SK-N-SH (cell line): ENCODE measurements around the gene FMN2. TPM values are rescaled to one million over a fixed set of nuclear protein-coding genes. Genes with fewer than 3 reads are reported as not detected.

ENCODE experiments used
- CTCF ChIA-PET: fragments of 300-600, 350-600 bp; formaldehyde crosslinking; extraction: SDS; loops from one replicate; lab custom pipeline; 2021; lab: Yijun Ruan, JAX
- POLR2A ChIA-PET: fragments of 350-600 bp; sonication (Branson Sonifier 250); formaldehyde crosslinking; extraction: SDS; loops from one replicate; lab custom pipeline; 2020; ENCODE audit warnings: antibody characterized with exemption, inconsistent platforms; lab: Yijun Ruan, JAX
- DNase-seq: peaks from one replicate; pipeline ENCODE4 v3.0.0; 2012
- H2AFZ ChIP-seq: fragments of 200-600 bp; sonication (generic); 2 replicates; pipeline ENCODE4 v1.8.1; 2016; ENCODE audit warnings: antibody characterized with exemption, mild to moderate bottlenecking, low read depth
- H3F3A ChIP-seq: fragments of 200-600 bp; sonication (generic); replicated peaks from 2 replicates; pipeline ENCODE3; 2016; ENCODE audit warnings: antibody characterized with exemption, mild to moderate bottlenecking; ENCODE audit not compliant: insufficient read depth
- H3K27ac ChIP-seq, 2 experiments: fragments of 200-500 bp in 1 of 2; fragments of 200-600 bp in 1 of 2; sonication (Bioruptor generic) in 1 of 2; sonication (generic), shearing (Covaris generic) in 1 of 2; 2 replicates each; pipeline versions ENCODE4 v1.5.1 to v1.6.1; 2014 to 2016; ENCODE audit warnings: low read depth in 2 of 2, inconsistent platforms in 1 of 2, low read length in 1 of 2, mild to moderate bottlenecking in 1 of 2, mixed read lengths in 1 of 2
- H3K27me3 ChIP-seq: fragments of 200-600 bp; sonication (generic), shearing (Covaris generic); 2 replicates; pipeline ENCODE4 v1.6.1; 2016; ENCODE audit warnings: mixed run types; ENCODE audit not compliant: insufficient read depth
- H3K36me3 ChIP-seq, 2 experiments: fragments of 200-500 bp in 1 of 2; fragments of 200-600 bp in 1 of 2; sonication (Bioruptor generic) in 1 of 2; sonication (generic) in 1 of 2; replicated peaks in 1 of 2; 2 replicates each; pipeline versions ENCODE3 to v1.5.1; 2014 to 2016; ENCODE audit warnings: low read length in 1 of 2, mild to moderate bottlenecking in 1 of 2; ENCODE audit not compliant: insufficient read depth in 2 of 2, control insufficient read depth in 1 of 2
- H3K4me1 ChIP-seq, 2 experiments: fragments of 200-500 bp in 1 of 2; fragments of 200-600 bp in 1 of 2; sonication (Bioruptor generic) in 1 of 2; sonication (generic), shearing (Covaris generic) in 1 of 2; 2 replicates each; pipeline versions ENCODE4 v1.5.1 to v1.6.1; 2014 to 2016; ENCODE audit warnings: low read depth in 1 of 2, low read length in 1 of 2, mixed run types in 1 of 2; ENCODE audit not compliant: insufficient read depth in 2 of 2, control insufficient read depth in 1 of 2
- H3K4me2 ChIP-seq: fragments of 200-600 bp; sonication (generic), shearing (Covaris generic); 2 replicates; pipeline ENCODE4 v1.6.1; 2017; ENCODE audit warnings: mixed run types
- H3K4me3 ChIP-seq, 2 experiments: fragments of 200-500 bp in 1 of 2; fragments of 200-600 bp in 1 of 2; sonication (Bioruptor generic) in 1 of 2; sonication (generic), shearing (Covaris generic) in 1 of 2; 2 replicates each; pipeline versions ENCODE4 v1.5.1 to v1.8.1; 2014 to 2016; ENCODE audit warnings: low read depth in 2 of 2, inconsistent platforms in 1 of 2, low read length in 1 of 2, mild to moderate bottlenecking in 1 of 2, mixed read lengths in 1 of 2, moderate library complexity in 1 of 2
- H3K79me2 ChIP-seq: fragments of 200-600 bp; sonication (generic); 2 replicates; pipeline ENCODE4 v1.8.1; 2017; ENCODE audit warnings: mild to moderate bottlenecking; ENCODE audit not compliant: insufficient read depth
- H3K9ac ChIP-seq: fragments of 200-600 bp; sonication (generic); 2 replicates; pipeline ENCODE4 v1.6.1; 2017; ENCODE audit warnings: mixed run types
- H3K9me2 ChIP-seq: fragments of 200-600 bp; sonication (generic); 2 replicates; pipeline ENCODE4 v1.6.1; 2017; ENCODE audit warnings: mixed run types
- H3K9me3 ChIP-seq: fragments of 200-600 bp; sonication (generic); 2 replicates; pipeline ENCODE4 v1.6.1; 2017; ENCODE audit warnings: mixed run types, mild to moderate bottlenecking, moderate library complexity
- H4K20me1 ChIP-seq: fragments of 200-600 bp; sonication (generic); 2 replicates; pipeline ENCODE4 v1.6.1; 2017; ENCODE audit warnings: mild to moderate bottlenecking, mixed run types; ENCODE audit not compliant: insufficient read depth
- CHD2 ChIP-seq: fragments of 150-350 bp; IDR thresholded peaks from 2 replicates; pipeline ENCODE4 v1.6.1; 2018; ENCODE audit warnings: low read length; ENCODE audit not compliant: partially characterized antibody
- ELF1 ChIP-seq: IDR thresholded peaks from 2 replicates; pipeline ENCODE4 v1.4.0; 2012
- EP300 ChIP-seq, 2 experiments: IDR thresholded peaks; 2 replicates each; pipeline versions ENCODE4 v1.4.0 to v1.6.1; 2012; ENCODE audit warnings: borderline replicate concordance in 1 of 2, low read depth in 1 of 2, low read length in 1 of 2
- FOXM1 ChIP-seq: IDR thresholded peaks from 2 replicates; pipeline ENCODE4 v1.4.0; 2012; ENCODE audit warnings: low read depth, mild to moderate bottlenecking
- GATA2 ChIP-seq: sonication (generic); formaldehyde crosslinking; IDR thresholded peaks from 2 replicates; pipeline ENCODE4 v1.5.0; 2020; ENCODE audit warnings: mild to moderate bottlenecking, missing genetic modification reagents
- MEF2A ChIP-seq: IDR thresholded peaks from 2 replicates; pipeline ENCODE4 v1.4.0; 2012; ENCODE audit warnings: low read depth, borderline replicate concordance
- MXI1 ChIP-seq: IDR thresholded peaks from 2 replicates; pipeline ENCODE4 v1.6.1; 2012; ENCODE audit warnings: mild to moderate bottlenecking, low read depth, low read length, improper control_type of control experiment
- NFIC ChIP-seq: IDR thresholded peaks from 2 replicates; pipeline ENCODE4 v1.4.0; 2012; ENCODE audit warnings: borderline replicate concordance
- NRF1 ChIP-seq: IDR thresholded peaks from 2 replicates; pipeline ENCODE4 v1.6.1; 2012; ENCODE audit warnings: low read depth, mild to moderate bottlenecking, low read length
- RAD21 ChIP-seq: IDR thresholded peaks from 2 replicates; pipeline ENCODE4 v1.6.1; 2012; ENCODE audit warnings: mild to moderate bottlenecking, low read length
- RXRA ChIP-seq: IDR thresholded peaks from 2 replicates; pipeline ENCODE4 v1.4.0; 2012; ENCODE audit warnings: low read depth, mild to moderate bottlenecking, borderline replicate concordance
- TEAD4 ChIP-seq: IDR thresholded peaks from 2 replicates; pipeline ENCODE4 v1.4.0; 2012; ENCODE audit warnings: mild to moderate bottlenecking, borderline replicate concordance; ENCODE audit not compliant: insufficient read depth
- YY1 ChIP-seq: IDR thresholded peaks from 2 replicates; pipeline ENCODE4 v1.4.0; 2012; ENCODE audit warnings: low read depth, mild to moderate bottlenecking
- WGBS: methylation state at CpG from one replicate; pipeline ENCODE4 v1.1.6; 2017; ENCODE audit warnings: low lambda C conversion rate; 5-methylcytosine and 5-hydroxymethylcytosine counted together
- polyA plus RNA-seq, 3 experiments: library from polyadenylated mRNA; depleted of rRNA; stranded (reverse); fragments of >200 nt; gene quantifications; 2 replicates each; pipeline ENCODE4 v1.2.3, GENCODE V29; 2012
- TF ChIP-seq, protein P1 (sequence below): fragments of 150-350 bp; IDR thresholded peaks from 2 replicates; pipeline ENCODE4 v1.6.1; 2016; ENCODE audit warnings: mild to moderate bottlenecking, low read depth, low read length
- TF ChIP-seq, protein P2 (sequence below): fragments of 200-600 bp; sonication (generic); IDR thresholded peaks from 2 replicates; pipeline ENCODE4 v1.6.1; 2017; ENCODE audit warnings: antibody characterized with exemption, mild to moderate bottlenecking, moderate library complexity
- TF ChIP-seq, protein P3 (sequence below): IDR thresholded peaks from 2 replicates; pipeline ENCODE4; 2012

Gene FMN2
- polyA plus RNA-seq, 1 of the 3 experiments (the other 2 are of a cell fraction) = 7.2 TPM

DNA sequence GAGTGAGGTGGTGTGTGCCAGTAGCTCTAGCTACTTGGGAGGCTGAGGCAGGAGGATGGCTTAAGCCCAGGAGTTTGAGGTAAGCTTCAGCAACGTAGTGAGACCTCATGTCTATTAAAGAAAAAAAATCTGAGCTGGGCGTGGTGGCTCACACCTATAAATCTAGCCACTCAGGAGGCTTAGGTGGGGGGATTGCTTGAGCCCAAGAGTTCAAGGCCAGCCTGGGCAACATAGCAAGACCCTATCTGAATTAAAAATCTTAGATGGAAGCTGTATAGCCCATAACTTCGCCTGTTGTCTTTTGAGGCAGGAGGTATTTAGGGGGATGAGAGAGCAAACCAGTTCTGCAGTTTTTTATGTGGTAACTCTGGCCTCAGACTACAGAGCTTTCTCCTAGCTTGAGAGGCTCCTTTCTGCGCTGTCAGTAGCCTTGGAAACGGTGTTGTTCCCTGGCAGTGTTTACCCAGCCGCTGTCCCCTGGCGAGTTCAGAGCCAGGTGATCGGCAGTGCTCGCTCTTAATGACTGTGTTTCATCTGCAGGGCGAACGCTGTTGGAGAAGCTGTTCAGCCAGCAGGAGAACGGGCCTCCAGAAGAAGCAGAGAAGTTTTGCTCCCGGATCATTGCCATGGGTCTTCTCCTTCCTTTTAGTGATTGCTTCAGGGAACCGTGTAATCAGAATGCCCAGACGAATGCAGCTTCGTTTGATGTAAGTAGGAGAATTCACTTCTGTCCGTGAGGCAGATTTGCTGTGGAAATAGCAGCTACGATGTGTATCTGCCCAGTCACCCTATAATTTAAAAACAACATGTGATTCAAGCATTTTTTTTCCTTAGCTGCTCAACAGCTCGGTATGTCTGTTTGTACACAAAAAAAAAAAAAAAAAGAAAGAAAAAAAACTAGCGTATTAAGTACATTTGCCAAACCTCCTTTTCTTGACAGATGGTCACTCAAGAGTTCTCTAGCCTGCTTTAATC, 31.2 kb downstream of the FMN2 start:
- Histone ChIP-seq H3K4me2 (no peak overlapping the region), H3K9ac (no peak overlapping the region), H2AFZ (no peak overlapping the region), H4K20me1 (no peaks in the 10 kb centered on the region), H3K4me1 (no peaks in the 10 kb centered on the region; a peak in 1 of 4 replicates), H3K4me3 (no peak overlapping the region), H3K79me2 (peaks cover 69% of the 10 kb centered on the region), H3K9me2 (no peaks in the 10 kb centered on the region), H3K9me3 (no peaks in the 10 kb centered on the region), H3F3A (peaks cover 13% of the 10 kb centered on the region)
- whole genome bisulfite sequencing = 92% methylated on average over 19 of the region's 20 CpGs
- no peak for DNase-seq
- POLR2A ChIA-PET = no interaction called here
- no peak for TF ChIP-seq CHD2
- TF ChIP-seq EP300 (IDR thresholded peaks at IDR 0.05; ENCODE audit: borderline replicate concordance in 1 of 2, low read depth in 1 of 2, low read length in 1 of 2) = no peak
- TF ChIP-seq, all 33 proteins: peak for 0
- Histone ChIP-seq H3K27ac (no peak overlapping the region), H3K27me3 (no peaks in the 10 kb centered on the region), H3K36me3 (peaks cover 10 to 14% of the 10 kb centered on the region in 2 experiments)
- CTCF ChIA-PET = interaction anchor here (0.9 to 2.5 kb wide), 3 partner anchors 30 to 66 kb away, joined by 3 to 7 read pairs (median 5); no protein-coding TSS in a partner anchor

DNA sequence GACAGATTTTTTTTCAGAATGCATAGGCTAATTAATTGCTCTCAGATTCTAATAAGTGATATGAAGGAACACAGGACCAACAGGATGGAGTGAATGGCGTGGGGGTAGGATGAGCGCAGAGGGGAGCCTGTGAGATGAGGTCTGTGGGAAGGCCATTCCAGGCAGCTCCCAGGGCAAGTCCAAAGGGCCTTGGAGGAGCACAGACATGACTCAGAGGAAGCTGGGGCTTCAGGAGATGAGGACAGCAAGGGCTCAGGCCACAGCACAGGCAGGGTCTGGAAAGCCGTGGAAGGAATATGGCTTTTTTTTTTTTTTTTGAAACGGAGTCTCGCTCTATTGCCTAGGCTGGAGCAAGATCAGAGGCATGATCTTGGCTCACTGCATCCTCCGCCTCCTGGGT, 35.1 kb downstream of the FMN2 start:
- peaks cover 10% of the 10 kb centered on the region for H3F3A ChIP-seq
- H3K4me1 ChIP-seq = no peaks in the 10 kb centered on the region; a peak in 1 of 4 replicates
- no peak overlapping the region for H3K4me3 ChIP-seq
- peaks cover 14 to 15% of the 10 kb centered on the region in 2 experiments for H3K36me3 ChIP-seq
- POLR2A ChIA-PET = interaction anchor here (0.6 kb wide), 1 partner anchor 46 kb away, joined by 3 read pairs; no protein-coding TSS in a partner anchor
- CTCF ChIA-PET = interaction anchor here (1.7 kb wide), 1 partner anchor 21 kb away, joined by 4 read pairs; no protein-coding TSS in a partner anchor
- H3K9ac ChIP-seq = no peak overlapping the region
- 76% methylated on average over 6 of the region's 6 CpGs for WGBS
- H3K9me2 ChIP-seq = no peaks in the 10 kb centered on the region
- H3K79me2 ChIP-seq = peaks cover 67% of the 10 kb centered on the region
- peak; percentile 17 for DNase-seq
- H3K27me3 ChIP-seq = no peaks in the 10 kb centered on the region
- H3K9me3 ChIP-seq = no peaks in the 10 kb centered on the region
- no peak overlapping the region for H3K4me2 ChIP-seq
- TF ChIP-seq GATA2 (CRISPR knock-in tag) (no peak), TEAD4 (no peak), FOXM1 (no peak), NRF1 (no peak), ELF1 (no peak)
- H3K27ac ChIP-seq = peak overlapping the region in 1 of 2 experiments; percentile 58; a peak in 2 of 4 replicates
- H4K20me1 ChIP-seq = no peaks in the 10 kb centered on the region
- no peak overlapping the region for H2AFZ ChIP-seq

DNA sequence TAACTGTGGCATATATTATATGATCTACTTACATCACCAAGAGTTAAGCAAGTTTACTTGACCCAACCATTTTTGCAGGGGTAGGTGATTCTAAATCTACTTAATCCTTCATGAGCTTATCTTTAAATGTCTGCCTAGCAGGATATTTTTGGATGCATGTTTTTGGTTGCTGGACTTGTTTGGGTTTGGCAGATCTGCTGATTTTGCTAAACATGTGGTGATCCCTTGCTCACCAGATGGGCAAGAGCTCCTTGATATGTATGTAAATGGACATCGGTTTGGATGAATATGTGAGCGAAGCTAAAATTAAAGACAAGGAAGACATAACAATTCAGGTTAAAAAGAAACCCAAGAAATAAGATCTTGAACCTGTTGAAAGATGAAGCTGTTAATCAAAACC, 36.7 kb downstream of the FMN2 start:
- Histone ChIP-seq H3K9me3 (no peaks in the 10 kb centered on the region), H3K4me3 (no peak overlapping the region), H3K4me1 (no peaks in the 10 kb centered on the region; a peak in 1 of 4 replicates), H3K4me2 (no peak overlapping the region), H3K27me3 (no peaks in the 10 kb centered on the region), H3K27ac (no peak overlapping the region), H3K9ac (no peak overlapping the region), H2AFZ (no peak overlapping the region), H4K20me1 (no peaks in the 10 kb centered on the region), H3K36me3 (peaks cover 9 to 15% of the 10 kb centered on the region in 2 experiments), H3K9me2 (no peaks in the 10 kb centered on the region), H3F3A (peaks cover 13% of the 10 kb centered on the region), H3K79me2 (peaks cover 71% of the 10 kb centered on the region)
- WGBS = 98% methylated on average over 2 of the region's 2 CpGs
- ChIA-PET POLR2A (no interaction called here), CTCF (interaction anchor here (1.1 to 1.7 kb wide), 4 partner anchors 17 to 73 kb away, joined by 3 to 9 read pairs (median 4); no protein-coding TSS in a partner anchor)
- TF ChIP-seq, protein P1, sequence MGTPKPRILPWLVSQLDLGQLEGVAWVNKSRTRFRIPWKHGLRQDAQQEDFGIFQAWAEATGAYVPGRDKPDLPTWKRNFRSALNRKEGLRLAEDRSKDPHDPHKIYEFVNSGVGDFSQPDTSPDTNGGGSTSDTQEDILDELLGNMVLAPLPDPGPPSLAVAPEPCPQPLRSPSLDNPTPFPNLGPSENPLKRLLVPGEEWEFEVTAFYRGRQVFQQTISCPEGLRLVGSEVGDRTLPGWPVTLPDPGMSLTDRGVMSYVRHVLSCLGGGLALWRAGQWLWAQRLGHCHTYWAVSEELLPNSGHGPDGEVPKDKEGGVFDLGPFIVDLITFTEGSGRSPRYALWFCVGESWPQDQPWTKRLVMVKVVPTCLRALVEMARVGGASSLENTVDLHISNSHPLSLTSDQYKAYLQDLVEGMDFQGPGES = no peak
- no peak for TF ChIP-seq MXI1
- TF ChIP-seq GATA2 (CRISPR knock-in tag) = no peak
- TF ChIP-seq, protein P2, sequence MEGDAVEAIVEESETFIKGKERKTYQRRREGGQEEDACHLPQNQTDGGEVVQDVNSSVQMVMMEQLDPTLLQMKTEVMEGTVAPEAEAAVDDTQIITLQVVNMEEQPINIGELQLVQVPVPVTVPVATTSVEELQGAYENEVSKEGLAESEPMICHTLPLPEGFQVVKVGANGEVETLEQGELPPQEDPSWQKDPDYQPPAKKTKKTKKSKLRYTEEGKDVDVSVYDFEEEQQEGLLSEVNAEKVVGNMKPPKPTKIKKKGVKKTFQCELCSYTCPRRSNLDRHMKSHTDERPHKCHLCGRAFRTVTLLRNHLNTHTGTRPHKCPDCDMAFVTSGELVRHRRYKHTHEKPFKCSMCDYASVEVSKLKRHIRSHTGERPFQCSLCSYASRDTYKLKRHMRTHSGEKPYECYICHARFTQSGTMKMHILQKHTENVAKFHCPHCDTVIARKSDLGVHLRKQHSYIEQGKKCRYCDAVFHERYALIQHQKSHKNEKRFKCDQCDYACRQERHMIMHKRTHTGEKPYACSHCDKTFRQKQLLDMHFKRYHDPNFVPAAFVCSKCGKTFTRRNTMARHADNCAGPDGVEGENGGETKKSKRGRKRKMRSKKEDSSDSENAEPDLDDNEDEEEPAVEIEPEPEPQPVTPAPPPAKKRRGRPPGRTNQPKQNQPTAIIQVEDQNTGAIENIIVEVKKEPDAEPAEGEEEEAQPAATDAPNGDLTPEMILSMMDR = no peak
- no peak for TF ChIP-seq YY1
- TF ChIP-seq MEF2A = no peak
- no peak for TF ChIP-seq FOXM1
- no peak for TF ChIP-seq ELF1
- no peak for TF ChIP-seq CHD2
- TF ChIP-seq NFIC = no peak
- TF ChIP-seq RXRA = no peak
- TF ChIP-seq, protein P3, sequence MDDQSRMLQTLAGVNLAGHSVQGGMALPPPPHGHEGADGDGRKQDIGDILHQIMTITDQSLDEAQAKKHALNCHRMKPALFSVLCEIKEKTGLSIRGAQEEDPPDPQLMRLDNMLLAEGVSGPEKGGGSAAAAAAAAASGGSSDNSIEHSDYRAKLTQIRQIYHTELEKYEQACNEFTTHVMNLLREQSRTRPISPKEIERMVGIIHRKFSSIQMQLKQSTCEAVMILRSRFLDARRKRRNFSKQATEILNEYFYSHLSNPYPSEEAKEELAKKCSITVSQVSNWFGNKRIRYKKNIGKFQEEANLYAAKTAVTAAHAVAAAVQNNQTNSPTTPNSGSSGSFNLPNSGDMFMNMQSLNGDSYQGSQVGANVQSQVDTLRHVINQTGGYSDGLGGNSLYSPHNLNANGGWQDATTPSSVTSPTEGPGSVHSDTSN = no peak
- no peak for TF ChIP-seq EP300 (IDR thresholded peaks at IDR 0.05; ENCODE audit: borderline replicate concordance in 1 of 2, low read depth in 1 of 2, low read length in 1 of 2)
- no peak for TF ChIP-seq RAD21
- TF ChIP-seq, all 33 proteins: peak for 0
- no peak for DNase-seq
